Nephron progenitor cell (in vitro differentiated cells): Measurements from ENCODE around the gene TRIM68.

Experiments
- DNase-seq: peaks from one replicate; pipeline ENCODE4 v3.0.0; 2021
- H3K27ac Mint-ChIP-seq: 2 replicates; pipeline ENCODE4 v1.8.0; 2021; ENCODE audit warnings: mild to moderate bottlenecking, moderate library complexity, mixed read lengths
- H3K27me3 Mint-ChIP-seq: 2 replicates; pipeline ENCODE4 v1.8.0; 2021; ENCODE audit warnings: mild to moderate bottlenecking, low read depth, mixed read lengths; ENCODE audit not compliant: poor library complexity
- H3K36me3 Mint-ChIP-seq: 2 replicates; pipeline ENCODE4 v1.8.0; 2021; ENCODE audit warnings: low read depth, mixed read lengths
- H3K4me1 Mint-ChIP-seq: 2 replicates; pipeline ENCODE4 v1.8.0; 2021; ENCODE audit warnings: mixed read lengths
- H3K4me3 Mint-ChIP-seq: 2 replicates; pipeline ENCODE4 v1.8.0; 2021; ENCODE audit warnings: mild to moderate bottlenecking, moderate library complexity, mixed read lengths
- H3K9me3 Mint-ChIP-seq: 2 replicates; pipeline ENCODE4 v1.8.0; 2021; ENCODE audit warnings: mild to moderate bottlenecking, moderate library complexity, mixed read lengths
- TF ChIP-seq, protein P1 (sequence below): fragments of 200-600 bp; sonication (generic); IDR thresholded peaks from 2 replicates; pipeline ENCODE4 v1.5.0; 2021; ENCODE audit warnings: antibody characterized with exemption

TRIM68 gene

DNA sequence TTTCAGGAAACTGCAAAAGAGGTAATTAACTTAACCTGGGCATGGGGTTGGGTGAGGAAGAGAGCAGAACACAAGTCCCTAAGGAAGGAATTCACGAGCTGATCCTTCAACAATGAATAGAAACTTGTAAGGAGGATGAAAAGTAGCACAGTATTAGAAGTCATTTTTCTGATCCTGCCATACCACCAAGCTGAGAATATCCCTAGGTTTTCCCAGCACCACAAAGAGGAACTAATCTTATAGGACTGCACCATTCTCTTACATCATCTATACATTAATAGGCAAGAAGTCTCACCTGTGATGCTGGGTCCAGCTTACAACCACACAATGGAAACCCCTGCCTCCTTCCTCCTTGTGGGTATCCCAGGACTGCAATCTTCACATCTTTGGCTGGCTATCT, 14.3 kb downstream of the TRIM68 start, which contains the start of gene OR52I1:
Gene OR52I1 (plus strand): TSS at position 301 of the 400 bp plus-strand sequence. CDS start 0 bp downstream, at position 301.
- DNase-seq, result no peak
- Mint-ChIP-seq H3K27ac (no peak within 1 kb of the TSS), H3K4me3 (no peak within 1 kb of the TSS), H3K4me1 (peaks cover 7% of the 10 kb centered on the region), H3K9me3 (no peaks in the 10 kb centered on the region), H3K27me3 (peaks cover 7% of the 10 kb centered on the region), H3K36me3 (peaks cover 5% of the 10 kb centered on the region)
- TF ChIP-seq, protein P1, sequence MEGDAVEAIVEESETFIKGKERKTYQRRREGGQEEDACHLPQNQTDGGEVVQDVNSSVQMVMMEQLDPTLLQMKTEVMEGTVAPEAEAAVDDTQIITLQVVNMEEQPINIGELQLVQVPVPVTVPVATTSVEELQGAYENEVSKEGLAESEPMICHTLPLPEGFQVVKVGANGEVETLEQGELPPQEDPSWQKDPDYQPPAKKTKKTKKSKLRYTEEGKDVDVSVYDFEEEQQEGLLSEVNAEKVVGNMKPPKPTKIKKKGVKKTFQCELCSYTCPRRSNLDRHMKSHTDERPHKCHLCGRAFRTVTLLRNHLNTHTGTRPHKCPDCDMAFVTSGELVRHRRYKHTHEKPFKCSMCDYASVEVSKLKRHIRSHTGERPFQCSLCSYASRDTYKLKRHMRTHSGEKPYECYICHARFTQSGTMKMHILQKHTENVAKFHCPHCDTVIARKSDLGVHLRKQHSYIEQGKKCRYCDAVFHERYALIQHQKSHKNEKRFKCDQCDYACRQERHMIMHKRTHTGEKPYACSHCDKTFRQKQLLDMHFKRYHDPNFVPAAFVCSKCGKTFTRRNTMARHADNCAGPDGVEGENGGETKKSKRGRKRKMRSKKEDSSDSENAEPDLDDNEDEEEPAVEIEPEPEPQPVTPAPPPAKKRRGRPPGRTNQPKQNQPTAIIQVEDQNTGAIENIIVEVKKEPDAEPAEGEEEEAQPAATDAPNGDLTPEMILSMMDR, result no peak

DNA sequence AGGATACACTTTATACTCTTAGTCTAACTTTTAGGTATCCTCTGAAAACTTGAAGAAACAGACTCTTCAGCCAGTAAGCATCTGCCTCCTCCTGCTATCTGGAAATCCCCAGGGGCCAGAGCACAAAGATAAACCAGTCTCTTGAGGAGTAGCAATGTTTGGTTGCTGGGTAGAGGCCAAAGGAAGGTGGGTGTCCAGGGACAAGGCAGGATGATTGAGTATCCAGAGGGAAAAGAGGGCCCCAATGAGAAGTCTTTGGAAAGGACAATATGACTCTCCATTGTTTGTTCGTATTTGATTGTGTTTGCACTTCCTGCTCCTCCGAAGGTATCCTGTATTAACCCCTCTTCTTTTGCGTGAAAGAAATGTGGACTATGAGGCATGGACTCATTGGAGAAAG, 19.0 kb downstream of the TRIM68 start:
- Mint-ChIP-seq H3K36me3 (no peaks in the 10 kb centered on the region), H3K4me1 (peaks cover 8% of the 10 kb centered on the region), H3K27me3 (peaks cover 41% of the 10 kb centered on the region), H3K9me3 (no peaks in the 10 kb centered on the region), H3K4me3 (no peak overlapping the region), H3K27ac (no peak overlapping the region)
- no peak for DNase-seq
- TF ChIP-seq, protein P1, result no peak

DNA sequence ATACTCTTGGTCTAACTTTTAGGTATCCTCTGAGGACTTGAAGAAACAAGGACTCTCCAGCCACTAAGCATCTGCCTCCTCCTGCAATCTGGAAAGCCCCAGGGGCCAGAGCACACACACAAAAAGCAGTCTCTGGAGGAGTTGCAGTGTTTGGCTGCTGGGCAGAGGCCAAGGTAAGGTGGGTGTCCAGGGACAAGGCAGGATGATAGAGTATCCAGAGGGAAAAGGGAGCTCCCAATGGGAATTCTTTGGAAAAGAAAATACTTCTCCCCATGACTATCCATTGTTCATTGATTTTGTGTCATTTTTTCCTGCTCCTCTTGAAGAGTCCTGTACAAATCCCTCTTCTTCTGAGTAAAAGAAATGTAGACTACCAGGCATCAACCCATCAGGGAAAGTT, 26.6 kb downstream of the TRIM68 start, which contains the start of gene OR52I2:
Gene OR52I2 (plus strand): TSS at position 301 of the 400 bp plus-strand sequence.
- Mint-ChIP-seq H3K4me3 (no peak within 1 kb of the TSS), H3K36me3 (no peaks in the 10 kb centered on the region), H3K27me3 (peaks cover 50% of the 10 kb centered on the region), H3K4me1 (peaks cover 30% of the 10 kb centered on the region), H3K27ac (no peak within 1 kb of the TSS), H3K9me3 (no peaks in the 10 kb centered on the region)
- TF ChIP-seq, protein P1, result no peak
- no peak for DNase-seq

DNA sequence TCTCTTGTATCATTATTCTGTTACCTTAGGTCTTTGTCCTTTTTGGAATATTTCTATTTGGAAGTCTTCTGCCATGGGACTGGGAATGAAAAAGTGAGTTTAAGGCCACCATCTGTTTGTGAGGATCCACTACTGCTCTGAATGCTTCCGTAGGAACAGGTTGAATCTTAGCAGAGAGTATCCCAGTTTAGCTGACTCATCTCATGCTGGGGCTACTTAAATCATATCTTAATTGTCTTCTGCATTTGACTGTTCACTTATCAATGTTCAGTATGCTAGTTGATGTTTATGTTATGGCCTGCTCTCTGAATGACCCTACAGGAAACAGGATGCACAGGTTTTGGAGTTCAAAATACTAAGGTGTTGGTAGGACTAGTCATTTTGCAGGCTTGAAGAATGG, 27.9 kb downstream of the TRIM68 start:
- Mint-ChIP-seq H3K27me3 (peaks cover 49% of the 10 kb centered on the region), H3K36me3 (no peaks in the 10 kb centered on the region), H3K4me1 (peaks cover 37% of the 10 kb centered on the region), H3K9me3 (no peaks in the 10 kb centered on the region), H3K27ac (no peak overlapping the region), H3K4me3 (no peak overlapping the region)
- TF ChIP-seq, protein P1, result no peak
- DNase-seq, result no peak

DNA sequence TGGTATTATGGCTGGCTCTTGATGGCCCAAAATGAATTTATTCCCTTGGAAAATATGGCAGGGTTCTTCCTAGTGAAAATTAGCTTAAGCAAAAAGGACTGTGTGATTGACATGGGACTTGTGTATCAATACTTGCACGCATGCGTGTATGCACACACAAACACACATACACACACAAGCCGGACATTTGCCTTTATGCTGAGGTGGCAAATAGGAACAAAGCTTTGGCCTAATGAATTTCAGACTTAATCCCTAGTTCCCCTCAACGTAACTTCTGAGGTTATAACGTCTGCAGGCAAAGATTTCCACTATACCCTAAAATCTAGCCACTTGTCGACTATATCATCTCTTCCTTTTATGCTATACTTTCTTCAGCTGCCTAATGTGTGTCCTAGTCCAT, 29.4 kb downstream of the TRIM68 start:
- no peak overlapping the region for H3K27ac Mint-ChIP-seq
- H3K36me3 Mint-ChIP-seq, result no peaks in the 10 kb centered on the region
- no peak for DNase-seq
- peaks cover 37% of the 10 kb centered on the region for H3K4me1 Mint-ChIP-seq
- no peak overlapping the region for H3K4me3 Mint-ChIP-seq
- no peaks in the 10 kb centered on the region for H3K9me3 Mint-ChIP-seq
- H3K27me3 Mint-ChIP-seq, result peaks cover 44% of the 10 kb centered on the region
- TF ChIP-seq, protein P1, result no peak

DNA sequence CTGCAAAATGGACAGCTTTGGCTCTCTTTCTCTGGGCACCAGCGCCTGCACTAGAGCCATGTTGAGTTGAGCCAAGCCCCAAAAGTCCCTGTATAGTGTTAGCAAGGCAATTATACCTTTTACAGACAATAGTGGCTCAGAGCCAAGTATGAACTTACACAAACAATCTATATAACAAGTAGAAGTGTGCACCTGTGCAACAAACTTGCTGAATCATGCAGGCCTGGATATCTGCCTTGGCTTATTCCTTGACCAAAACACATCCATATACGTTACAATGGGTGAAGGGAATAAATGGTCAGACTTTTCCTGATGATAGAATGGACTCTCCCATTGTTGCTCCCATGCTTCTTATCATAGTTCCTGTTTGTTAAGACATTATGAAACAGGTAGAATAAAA, 30.3 kb downstream of the TRIM68 start:
- Mint-ChIP-seq H3K27ac (peak overlapping the region; percentile 29), H3K4me1 (peaks cover 37% of the 10 kb centered on the region), H3K36me3 (no peaks in the 10 kb centered on the region), H3K4me3 (no peak overlapping the region), H3K9me3 (no peaks in the 10 kb centered on the region), H3K27me3 (peaks cover 42% of the 10 kb centered on the region)
- DNase-seq, result no peak
- TF ChIP-seq, protein P1, result no peak
